GM23338 (cell line): ENCODE measurements around the gene IFNL2. TPM values are rescaled to one million over a fixed set of nuclear protein-coding genes. Genes with fewer than 3 reads are reported as not detected.

Experiments used
- ATAC-seq: fragments of 200-7000 bp; cut with Tn5 transposase; 3 replicates; pipeline ENCODE4 v1.9.1; 2020
- DNase-seq: peaks from one replicate; pipeline ENCODE4 v3.0.0-alpha.2; 2015; ENCODE audit warnings: low spot score
- H2AFZ ChIP-seq: fragments of 200-600 bp; sonication (generic); 2 replicates; pipeline ENCODE4 v1.8.0; 2016; ENCODE audit warnings: antibody characterized with exemption, mild to moderate bottlenecking, moderate library complexity
- H3F3A ChIP-seq: fragments of 200-600 bp; sonication (generic); replicated peaks from 2 replicates; pipeline ENCODE4 v1.8.0; 2017; ENCODE audit warnings: antibody characterized with exemption, mixed run types, low read depth
- H3K27ac ChIP-seq: fragments of 200-600 bp; sonication (generic); 2 replicates; pipeline ENCODE4 v1.6.1; 2016; ENCODE audit warnings: low read depth
- H3K27me3 ChIP-seq: fragments of 200-600 bp; sonication (generic); 2 replicates; pipeline ENCODE4 v1.8.0; 2016; ENCODE audit warnings: mild to moderate bottlenecking, mixed run types, moderate library complexity; ENCODE audit not compliant: insufficient read depth
- H3K36me3 ChIP-seq: fragments of 200-600 bp; sonication (generic); 2 replicates; pipeline ENCODE4 v1.8.0; 2016; ENCODE audit warnings: mild to moderate bottlenecking; ENCODE audit not compliant: insufficient read depth
- H3K4me1 ChIP-seq: fragments of 200-600 bp; sonication (generic); 2 replicates; pipeline ENCODE4 v1.8.0; 2016; ENCODE audit warnings: mild to moderate bottlenecking, moderate library complexity; ENCODE audit not compliant: insufficient read depth
- H3K4me2 ChIP-seq: fragments of 200-600 bp; sonication (generic); 2 replicates; pipeline ENCODE4 v1.7.1; 2017; ENCODE audit warnings: mixed run types
- H3K4me3 ChIP-seq: fragments of 200-600 bp; sonication (generic); 2 replicates; pipeline ENCODE4 v1.6.1; 2016; ENCODE audit warnings: mixed run types
- H3K79me2 ChIP-seq: fragments of 200-600 bp; sonication (generic); replicated peaks from 2 replicates; pipeline ENCODE4 v1.8.0; 2017; ENCODE audit warnings: mild to moderate bottlenecking; ENCODE audit not compliant: insufficient read depth
- H3K9me2 ChIP-seq: fragments of 200-600 bp; sonication (generic); 2 replicates; pipeline ENCODE4 v1.8.0; 2017; ENCODE audit not compliant: insufficient read depth
- H4K20me1 ChIP-seq: fragments of 200-600 bp; sonication (generic); replicated peaks from 2 replicates; pipeline ENCODE4 v1.8.0; 2017; ENCODE audit warnings: mild to moderate bottlenecking; ENCODE audit not compliant: insufficient read depth
- H3K27ac Mint-ChIP-seq: 2 replicates; pipeline ENCODE4 v1.8.0; 2020; ENCODE audit warnings: inconsistent platforms, mild to moderate bottlenecking, moderate library complexity, mixed read lengths
- H3K27me3 Mint-ChIP-seq: 3 replicates; pipeline ENCODE4 v1.8.0; 2022; ENCODE audit warnings: low read depth, mild to moderate bottlenecking, moderate library complexity, mixed read lengths, inconsistent platforms; ENCODE audit not compliant: insufficient read depth, poor library complexity
- H3K36me3 Mint-ChIP-seq: 3 replicates; pipeline ENCODE4 v1.8.0; 2021; ENCODE audit warnings: low read depth, mild to moderate bottlenecking, inconsistent platforms, moderate library complexity, mixed read lengths
- H3K4me1 Mint-ChIP-seq: 3 replicates; pipeline ENCODE4 v1.8.0; 2020; ENCODE audit warnings: mild to moderate bottlenecking, inconsistent platforms, mixed read lengths
- H3K4me3 Mint-ChIP-seq: 3 replicates; pipeline ENCODE4 v1.8.0; 2021; ENCODE audit warnings: moderate library complexity, mild to moderate bottlenecking, inconsistent platforms, mixed read lengths
- H3K9me3 Mint-ChIP-seq: 3 replicates; pipeline ENCODE4 v1.8.0; 2020; ENCODE audit warnings: moderate library complexity, mild to moderate bottlenecking, inconsistent platforms, mixed read lengths
- CREB1 ChIP-seq: fragments of 250-450 bp; sonication (Bioruptor Pico); IDR thresholded peaks from 2 replicates; pipeline ENCODE4 v1.5.0; 2020; ENCODE audit warnings: low read depth, mild to moderate bottlenecking, moderate library complexity
- ETS1 ChIP-seq: IDR thresholded peaks from 2 replicates; pipeline ENCODE4 v1.6.1; 2016; ENCODE audit warnings: antibody characterized with exemption
- EZH2 ChIP-seq: fragments of 200-600 bp; sonication (generic); IDR thresholded peaks from one replicate; pipeline ENCODE4 v1.8.0; 2017; ENCODE audit warnings: antibody characterized with exemption, mild to moderate bottlenecking, low read depth; ENCODE audit not compliant: unreplicated experiment
- EZH2phosphoT487 ChIP-seq: fragments of 200-600 bp; sonication (generic); IDR thresholded peaks from one replicate; pipeline ENCODE4 v1.8.1; 2018; ENCODE audit warnings: antibody characterized with exemption; ENCODE audit not compliant: unreplicated experiment
- STAT1 ChIP-seq: IDR thresholded peaks from one replicate; pipeline ENCODE4 v1.6.1; 2016; ENCODE audit warnings: antibody characterized with exemption; ENCODE audit not compliant: unreplicated experiment
- ZNF114 ChIP-seq: fragments of 250-450 bp; sonication (Bioruptor Pico); IDR thresholded peaks from 2 replicates; pipeline ENCODE4 v1.5.0; 2020; ENCODE audit warnings: mild to moderate bottlenecking, moderate library complexity
- polyA plus RNA-seq: library from polyadenylated mRNA; unstranded; fragments of >200 nt; fragmentation: Nextera tagmentation; extraction: Ambion mirVana; gene quantifications from 2 replicates; pipeline ENCODE4 v1.2.1, GENCODE V29; 2016
- total RNA-seq: library from RNA; depleted of rRNA; stranded (reverse); fragments of >200 nt; shearing (Covaris generic); gene quantifications from 2 replicates; pipeline ENCODE4 v1.2.3, GENCODE V29; 2014
- TF ChIP-seq, protein P1 (sequence below), 2 experiments: fragments of 200-600 bp in 1 of 2; sonication (generic) in 1 of 2; conservative IDR thresholded peaks; 2 replicates each; pipeline versions ENCODE4 v1.5.1 to v1.6.1; 2016 to 2017; ENCODE audit warnings: antibody characterized with exemption in 2 of 2, low read depth in 2 of 2, mild to moderate bottlenecking in 2 of 2, moderate library complexity in 1 of 2
- TF ChIP-seq, protein P2 (sequence below): IDR thresholded peaks from one replicate; pipeline ENCODE4 v1.6.1; 2018; ENCODE audit warnings: antibody characterized with exemption; ENCODE audit not compliant: unreplicated experiment

Gene IFNL2
- total and polyA plus RNA-seq, 2 experiments from 2014 or later, result not detected

DNA sequence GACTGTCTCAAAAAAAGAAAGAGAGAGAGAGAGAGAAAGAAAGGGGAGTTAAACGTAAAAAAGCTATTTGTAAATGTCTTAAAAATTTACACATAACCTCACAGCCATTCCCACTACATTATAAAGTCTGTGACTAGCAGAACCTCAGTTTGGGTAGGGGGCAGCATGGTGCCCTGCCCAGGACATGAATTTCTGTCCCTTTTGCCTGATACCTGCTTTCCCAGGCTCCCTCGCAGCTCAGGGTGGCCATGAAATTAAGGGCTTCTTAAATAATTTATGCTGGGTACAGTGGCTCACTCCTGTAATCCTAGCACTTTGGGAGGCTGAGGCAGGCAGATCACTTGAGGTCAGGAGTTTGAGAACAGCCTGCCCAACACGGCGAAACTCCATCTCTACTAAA lies 32.8 kb downstream of the IFNL2 start:
- no peaks in the 10 kb centered on the region for H3K36me3 Mint-ChIP-seq
- Histone ChIP-seq H3F3A (0 out of 2 replicates have a peak, but pooled peaks cover 3% of the 10 kb centered on the region), H3K4me2 (no peak overlapping the region), H4K20me1 (peaks cover 3% of the 10 kb centered on the region; the same call in 1 of the 2 replicates), H3K27ac (no peak overlapping the region), H3K4me1 (peaks cover 13% of the 10 kb centered on the region; the same call in 1 of the 2 replicates), H3K4me3 (no peak overlapping the region), H3K79me2 (no peaks in the 10 kb centered on the region), H3K9me2 (no peaks in the 10 kb centered on the region), H3K27me3 (peaks cover 12% of the 10 kb centered on the region), H3K36me3 (no peaks in the 10 kb centered on the region), H2AFZ (peak overlapping the region; percentile 14; the same call in 1 of the 2 replicates)
- peaks cover 16% of the 10 kb centered on the region for H3K27me3 Mint-ChIP-seq
- DNase-seq (no peak), ATAC-seq (no peak)
- H3K4me3 Mint-ChIP-seq, result no peak overlapping the region
- no peak for TF ChIP-seq EZH2
- TF ChIP-seq, protein P1, sequence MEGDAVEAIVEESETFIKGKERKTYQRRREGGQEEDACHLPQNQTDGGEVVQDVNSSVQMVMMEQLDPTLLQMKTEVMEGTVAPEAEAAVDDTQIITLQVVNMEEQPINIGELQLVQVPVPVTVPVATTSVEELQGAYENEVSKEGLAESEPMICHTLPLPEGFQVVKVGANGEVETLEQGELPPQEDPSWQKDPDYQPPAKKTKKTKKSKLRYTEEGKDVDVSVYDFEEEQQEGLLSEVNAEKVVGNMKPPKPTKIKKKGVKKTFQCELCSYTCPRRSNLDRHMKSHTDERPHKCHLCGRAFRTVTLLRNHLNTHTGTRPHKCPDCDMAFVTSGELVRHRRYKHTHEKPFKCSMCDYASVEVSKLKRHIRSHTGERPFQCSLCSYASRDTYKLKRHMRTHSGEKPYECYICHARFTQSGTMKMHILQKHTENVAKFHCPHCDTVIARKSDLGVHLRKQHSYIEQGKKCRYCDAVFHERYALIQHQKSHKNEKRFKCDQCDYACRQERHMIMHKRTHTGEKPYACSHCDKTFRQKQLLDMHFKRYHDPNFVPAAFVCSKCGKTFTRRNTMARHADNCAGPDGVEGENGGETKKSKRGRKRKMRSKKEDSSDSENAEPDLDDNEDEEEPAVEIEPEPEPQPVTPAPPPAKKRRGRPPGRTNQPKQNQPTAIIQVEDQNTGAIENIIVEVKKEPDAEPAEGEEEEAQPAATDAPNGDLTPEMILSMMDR (conservative IDR thresholded peaks at IDR 0.05; ENCODE audit: low read depth in 2 of 2), result peak in 1 of 2 experiments; percentile 28; a peak in 2 of 4 replicates
- H3K27ac Mint-ChIP-seq, result no peak overlapping the region
- H3K9me3 Mint-ChIP-seq, result no peaks in the 10 kb centered on the region
- peaks cover 22% of the 10 kb centered on the region for H3K4me1 Mint-ChIP-seq

DNA sequence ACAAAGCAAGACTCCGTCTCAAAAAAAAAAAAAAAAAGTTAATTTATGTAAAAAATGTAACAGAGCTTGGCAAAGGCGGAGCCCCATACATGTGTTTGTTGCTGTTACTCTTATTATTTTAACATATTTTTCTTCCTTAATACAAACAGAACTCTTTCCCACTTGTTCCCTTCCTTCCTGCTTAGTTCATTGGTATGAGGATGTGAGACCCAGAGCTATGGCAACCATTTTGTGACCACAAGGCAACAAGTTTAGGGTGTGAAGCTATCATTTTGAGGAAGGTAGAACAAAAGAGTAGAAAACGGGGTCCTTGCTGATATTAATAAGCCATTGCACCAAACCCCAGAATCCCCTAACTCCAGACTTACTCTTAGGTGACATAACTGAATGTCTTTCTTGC lies 33.4 kb downstream of the IFNL2 start:
- Histone ChIP-seq H3K4me2 (no peak overlapping the region), H4K20me1 (peaks cover 6% of the 10 kb centered on the region; the same call in 1 of the 2 replicates), H3K36me3 (no peaks in the 10 kb centered on the region), H3K4me3 (no peak overlapping the region), H3K4me1 (peaks cover 19% of the 10 kb centered on the region), H2AFZ (no peak overlapping the region), H3K27me3 (peaks cover 17% of the 10 kb centered on the region), H3K9me2 (no peaks in the 10 kb centered on the region), H3K79me2 (no peaks in the 10 kb centered on the region), H3F3A (0 out of 2 replicates have a peak, but pooled peaks cover 3% of the 10 kb centered on the region), H3K27ac (no peak overlapping the region)
- Mint-ChIP-seq H3K36me3 (no peaks in the 10 kb centered on the region; the same call in 2 of the 3 replicates), H3K27me3 (peaks cover 20% of the 10 kb centered on the region), H3K4me3 (no peak overlapping the region), H3K4me1 (peaks cover 25% of the 10 kb centered on the region), H3K9me3 (no peaks in the 10 kb centered on the region), H3K27ac (no peak overlapping the region)
- ATAC-seq (no peak), DNase-seq (no peak)
- no peak for TF ChIP-seq EZH2
- TF ChIP-seq CREB1 (CRISPR knock-in tag), result no peak
- TF ChIP-seq ETS1, result no peak
- TF ChIP-seq EZH2phosphoT487, result no peak
- TF ChIP-seq, protein P2, sequence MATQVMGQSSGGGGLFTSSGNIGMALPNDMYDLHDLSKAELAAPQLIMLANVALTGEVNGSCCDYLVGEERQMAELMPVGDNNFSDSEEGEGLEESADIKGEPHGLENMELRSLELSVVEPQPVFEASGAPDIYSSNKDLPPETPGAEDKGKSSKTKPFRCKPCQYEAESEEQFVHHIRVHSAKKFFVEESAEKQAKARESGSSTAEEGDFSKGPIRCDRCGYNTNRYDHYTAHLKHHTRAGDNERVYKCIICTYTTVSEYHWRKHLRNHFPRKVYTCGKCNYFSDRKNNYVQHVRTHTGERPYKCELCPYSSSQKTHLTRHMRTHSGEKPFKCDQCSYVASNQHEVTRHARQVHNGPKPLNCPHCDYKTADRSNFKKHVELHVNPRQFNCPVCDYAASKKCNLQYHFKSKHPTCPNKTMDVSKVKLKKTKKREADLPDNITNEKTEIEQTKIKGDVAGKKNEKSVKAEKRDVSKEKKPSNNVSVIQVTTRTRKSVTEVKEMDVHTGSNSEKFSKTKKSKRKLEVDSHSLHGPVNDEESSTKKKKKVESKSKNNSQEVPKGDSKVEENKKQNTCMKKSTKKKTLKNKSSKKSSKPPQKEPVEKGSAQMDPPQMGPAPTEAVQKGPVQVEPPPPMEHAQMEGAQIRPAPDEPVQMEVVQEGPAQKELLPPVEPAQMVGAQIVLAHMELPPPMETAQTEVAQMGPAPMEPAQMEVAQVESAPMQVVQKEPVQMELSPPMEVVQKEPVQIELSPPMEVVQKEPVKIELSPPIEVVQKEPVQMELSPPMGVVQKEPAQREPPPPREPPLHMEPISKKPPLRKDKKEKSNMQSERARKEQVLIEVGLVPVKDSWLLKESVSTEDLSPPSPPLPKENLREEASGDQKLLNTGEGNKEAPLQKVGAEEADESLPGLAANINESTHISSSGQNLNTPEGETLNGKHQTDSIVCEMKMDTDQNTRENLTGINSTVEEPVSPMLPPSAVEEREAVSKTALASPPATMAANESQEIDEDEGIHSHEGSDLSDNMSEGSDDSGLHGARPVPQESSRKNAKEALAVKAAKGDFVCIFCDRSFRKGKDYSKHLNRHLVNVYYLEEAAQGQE, result no peak
- TF ChIP-seq ZNF114, result no peak
- TF ChIP-seq, protein P1 (conservative IDR thresholded peaks at IDR 0.05; ENCODE audit: low read depth in 2 of 2), result no peak
- no peak for TF ChIP-seq STAT1
